Peyer's patch (tissue), 4 donors: ENCODE measurements around the gene SRRM4.

ENCODE experiments used
- POLR2A ChIP-seq, 2 donors: fragments of 450-650 bp; IDR thresholded peaks; one replicate each; pipeline ENCODE4 v1.5.1; 2017; ENCODE audit warnings: antibody characterized with exemption in 2 of 2, mild to moderate bottlenecking in 2 of 2, moderate library complexity in 2 of 2
- TF ChIP-seq, protein P1 (sequence below), 6 experiments: fragments of 450-650 bp in 4 of 6; fragments of 200-600 bp in 2 of 6; sonication (generic) in 1 of 6; IDR thresholded peaks; one replicate each; pipeline ENCODE4 v1.5.1; 2017 to 2019; ENCODE audit warnings: antibody characterized with exemption in 6 of 6, mild to moderate bottlenecking in 3 of 6, moderate library complexity in 1 of 6

DNA sequence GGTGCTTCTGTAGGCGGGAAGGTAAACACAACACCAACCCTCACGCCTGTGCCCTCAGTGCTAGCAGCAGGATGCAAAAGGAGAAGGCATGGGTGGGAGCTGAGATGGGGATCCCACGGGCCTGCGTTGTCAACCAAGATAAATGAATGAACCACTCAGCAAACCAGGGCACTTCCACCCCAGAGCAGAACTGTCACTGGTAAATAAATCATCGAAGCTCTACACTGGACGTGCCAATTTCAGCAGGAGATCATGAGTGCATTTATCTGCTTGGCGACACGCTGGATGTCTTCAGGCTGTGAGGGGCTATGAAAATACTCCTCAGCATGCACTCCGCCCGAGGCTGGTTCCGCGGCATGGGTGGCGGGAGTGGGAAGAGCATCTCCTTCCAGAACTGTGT, 230.5 kb downstream of the SRRM4 start:
- TF ChIP-seq, protein P1, sequence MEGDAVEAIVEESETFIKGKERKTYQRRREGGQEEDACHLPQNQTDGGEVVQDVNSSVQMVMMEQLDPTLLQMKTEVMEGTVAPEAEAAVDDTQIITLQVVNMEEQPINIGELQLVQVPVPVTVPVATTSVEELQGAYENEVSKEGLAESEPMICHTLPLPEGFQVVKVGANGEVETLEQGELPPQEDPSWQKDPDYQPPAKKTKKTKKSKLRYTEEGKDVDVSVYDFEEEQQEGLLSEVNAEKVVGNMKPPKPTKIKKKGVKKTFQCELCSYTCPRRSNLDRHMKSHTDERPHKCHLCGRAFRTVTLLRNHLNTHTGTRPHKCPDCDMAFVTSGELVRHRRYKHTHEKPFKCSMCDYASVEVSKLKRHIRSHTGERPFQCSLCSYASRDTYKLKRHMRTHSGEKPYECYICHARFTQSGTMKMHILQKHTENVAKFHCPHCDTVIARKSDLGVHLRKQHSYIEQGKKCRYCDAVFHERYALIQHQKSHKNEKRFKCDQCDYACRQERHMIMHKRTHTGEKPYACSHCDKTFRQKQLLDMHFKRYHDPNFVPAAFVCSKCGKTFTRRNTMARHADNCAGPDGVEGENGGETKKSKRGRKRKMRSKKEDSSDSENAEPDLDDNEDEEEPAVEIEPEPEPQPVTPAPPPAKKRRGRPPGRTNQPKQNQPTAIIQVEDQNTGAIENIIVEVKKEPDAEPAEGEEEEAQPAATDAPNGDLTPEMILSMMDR (IDR thresholded peaks at IDR 0.05), result no peak
- TF ChIP-seq POLR2A (IDR thresholded peaks at IDR 0.05), result no peak
